IPS-15b (cell line): ENCODE measurements around the gene SPRR1B.
"Not testable (repeated sequence)": the region's sequence is repeated elsewhere in the genome, so short reads cannot be mapped to it uniquely, and the experiment has no call there.

ENCODE experiments used
- H3K27me3 ChIP-seq: one replicate; pipeline ENCODE4 v1.6.1; 2013; ENCODE audit warnings: low read length; ENCODE audit not compliant: control insufficient read depth, insufficient read depth
- H3K36me3 ChIP-seq: one replicate; pipeline ENCODE4 v1.6.1; 2013; ENCODE audit warnings: low read length; ENCODE audit not compliant: control insufficient read depth, insufficient read depth
- H3K4me1 ChIP-seq: one replicate; pipeline ENCODE4 v1.6.1; 2013; ENCODE audit warnings: mild to moderate bottlenecking, low read length; ENCODE audit not compliant: control insufficient read depth, insufficient read depth
- H3K4me3 ChIP-seq: one replicate; pipeline ENCODE4 v1.5.1; 2013; ENCODE audit warnings: low read depth, low read length
- H3K9ac ChIP-seq: one replicate; pipeline ENCODE4 v1.6.1; 2013; ENCODE audit warnings: low read depth, mild to moderate bottlenecking, low read length
- H3K9me3 ChIP-seq: one replicate; pipeline ENCODE4 v1.6.1; 2013; ENCODE audit warnings: mild to moderate bottlenecking, low read length; ENCODE audit not compliant: control insufficient read depth, insufficient read depth

Gene SPRR1B

GRCh38 chr1:153049211-153049610 lies 18.2 kb downstream of the SPRR1B start:
- no peaks in the 10 kb centered on the region for H3K27me3 ChIP-seq
- H3K4me3 ChIP-seq, result no peak overlapping the region
- H3K36me3 ChIP-seq, result no peaks in the 10 kb centered on the region
- H3K4me1 ChIP-seq, result no peaks in the 10 kb centered on the region
- no peak overlapping the region for H3K9ac ChIP-seq
- no peaks in the 10 kb centered on the region for H3K9me3 ChIP-seq

- not testable (repeated sequence) for H3K4me3 ChIP-seq, H3K4me1 ChIP-seq, H3K27me3 ChIP-seq, H3K36me3 ChIP-seq, H3K9ac ChIP-seq, H3K9me3 ChIP-seq
Observed at GRCh38 chr1:153056111-153056510, 25.1 kb downstream of the SPRR1B start.

- no peaks in the 10 kb centered on the region for H3K27me3 ChIP-seq
- H3K36me3 ChIP-seq, result no peaks in the 10 kb centered on the region
- no peak within 1 kb of the TSS for H3K4me3 ChIP-seq
- no peaks in the 10 kb centered on the region for H3K9me3 ChIP-seq
- no peak within 1 kb of the TSS for H3K9ac ChIP-seq
- H3K4me1 ChIP-seq, result no peaks in the 10 kb centered on the region
Observed at GRCh38 chr1:153057375-153057774, 26.4 kb downstream of the SPRR1B start, which contains the start of gene SPRR2A. SPRR2A (minus strand) TSS chr1:153057512; CDS start chr1:153056735, 777 bp downstream.

- H3K9ac ChIP-seq, result no peak overlapping the region
- H3K4me3 ChIP-seq, result no peak overlapping the region
- no peaks in the 10 kb centered on the region for H3K9me3 ChIP-seq
- H3K36me3 ChIP-seq, result no peaks in the 10 kb centered on the region
- H3K4me1 ChIP-seq, result no peaks in the 10 kb centered on the region
- no peaks in the 10 kb centered on the region for H3K27me3 ChIP-seq
Observed at GRCh38 chr1:153058154-153058553, 27.2 kb downstream of the SPRR1B start.

- H3K4me3 ChIP-seq, result no peak overlapping the region
- H3K27me3 ChIP-seq, result no peaks in the 10 kb centered on the region
- H3K9me3 ChIP-seq, result no peaks in the 10 kb centered on the region
- no peak overlapping the region for H3K9ac ChIP-seq
- H3K4me1 ChIP-seq, result no peaks in the 10 kb centered on the region
- no peaks in the 10 kb centered on the region for H3K36me3 ChIP-seq
Observed at GRCh38 chr1:153058826-153059784, 28.1 kb downstream of the SPRR1B start.

- Histone ChIP-seq H3K27me3 (no peaks in the 10 kb centered on the region), H3K4me3 (no peak overlapping the region), H3K9me3 (no peaks in the 10 kb centered on the region), H3K9ac (no peak overlapping the region), H3K4me1 (no peaks in the 10 kb centered on the region), H3K36me3 (no peaks in the 10 kb centered on the region)
Observed at GRCh38 chr1:153070243-153070642, 39.2 kb downstream of the SPRR1B start.

GRCh38 chr1:153071511-153071910 lies 40.5 kb downstream of the SPRR1B start, which contains the start of gene SPRR2B:
SPRR2B (minus strand) TSS chr1:153071611; CDS start chr1:153070839, 772 bp downstream.
- no peaks in the 10 kb centered on the region for H3K4me1 ChIP-seq
- no peaks in the 10 kb centered on the region for H3K27me3 ChIP-seq
- H3K9me3 ChIP-seq, result no peaks in the 10 kb centered on the region
- no peak within 1 kb of the TSS for H3K9ac ChIP-seq
- H3K4me3 ChIP-seq, result no peak within 1 kb of the TSS
- no peaks in the 10 kb centered on the region for H3K36me3 ChIP-seq

GRCh38 chr1:153072806-153073726 lies 42.1 kb downstream of the SPRR1B start:
- Histone ChIP-seq H3K27me3 (no peaks in the 10 kb centered on the region), H3K4me3 (no peak overlapping the region), H3K9me3 (no peaks in the 10 kb centered on the region), H3K9ac (no peak overlapping the region), H3K36me3 (no peaks in the 10 kb centered on the region), H3K4me1 (no peaks in the 10 kb centered on the region)

GRCh38 chr1:153081736-153082135 lies 50.7 kb downstream of the SPRR1B start:
- Histone ChIP-seq H3K4me1 (no peaks in the 10 kb centered on the region), H3K36me3 (no peaks in the 10 kb centered on the region), H3K9me3 (no peaks in the 10 kb centered on the region), H3K27me3 (no peaks in the 10 kb centered on the region), H3K9ac (no peak overlapping the region), H3K4me3 (no peak overlapping the region)
